ENCODE data around the gene POLD2. TPM values are rescaled to one million over a fixed set of nuclear protein-coding genes. Genes with fewer than 3 reads are reported as not detected.

POLD2 gene
- polyA plus RNA-seq, 1 donor from 2014 or later: 88.5 TPM

DNA sequence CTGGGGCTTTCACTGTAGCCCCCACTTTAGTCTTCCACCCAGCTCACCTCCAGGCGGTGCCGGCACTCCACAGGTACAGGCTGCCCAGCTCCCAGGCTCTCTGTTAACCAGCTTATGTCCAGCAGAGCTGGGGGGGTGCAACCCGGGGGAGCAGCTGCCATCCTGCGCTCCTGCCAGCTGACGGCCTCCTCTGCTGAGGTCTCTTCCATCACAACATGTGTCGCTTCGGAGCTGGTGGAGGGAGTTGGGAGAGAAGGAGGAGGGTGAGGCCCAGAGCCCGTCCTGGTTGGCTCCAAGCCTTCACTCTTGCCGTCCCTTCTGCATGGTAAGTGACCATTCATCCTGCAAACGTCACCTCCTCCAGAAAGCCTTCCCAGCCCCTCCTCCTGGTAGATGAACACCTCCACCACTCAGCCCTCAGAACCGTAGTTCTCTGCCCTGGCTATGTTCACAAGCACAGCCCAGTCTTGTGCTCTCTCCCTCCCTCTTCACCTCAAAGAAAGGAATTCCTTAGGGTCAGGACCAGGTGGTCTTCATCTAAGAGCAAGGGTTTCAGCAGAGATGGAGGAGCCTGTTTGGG, 42.6 kb downstream of the POLD2 start:
- Mint-ChIP-seq H3K36me3 (peaks cover 3% of the 10 kb centered on the region), H3K4me3 (peak overlapping the region; percentile 80 to 95 (median 91)), H3K9me3 (no peaks in the 10 kb centered on the region), H3K27ac (peak overlapping the region; percentile 85 to 97 (median 85)), H3K4me1 (peaks cover 5 to 20% (median 7%) of the 10 kb centered on the region in 3 donors), H3K27me3 (no peaks in the 10 kb centered on the region)

DNA sequence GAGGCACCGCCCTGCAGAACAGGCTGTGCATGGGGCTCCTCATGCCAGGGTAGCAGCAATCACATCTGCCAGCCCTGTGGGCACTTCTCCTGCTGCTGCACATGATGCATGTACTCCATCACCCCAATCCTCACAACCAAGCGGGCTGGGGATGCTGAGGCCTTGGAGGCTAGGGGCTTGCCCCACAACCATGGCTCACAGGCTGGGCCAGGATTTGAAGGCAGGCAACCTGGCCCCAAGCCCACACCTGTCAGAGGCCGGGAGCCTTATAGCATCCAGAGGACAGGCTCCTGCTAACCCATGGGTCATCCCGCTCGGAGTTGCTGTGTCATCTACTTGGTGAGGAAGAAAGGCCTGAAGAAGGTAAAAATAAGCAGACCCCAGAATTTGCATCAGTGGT, 43.2 kb downstream of the POLD2 start:
- peak overlapping the region in 2 of 4 donors; percentile 57 to 80 for H3K4me3 Mint-ChIP-seq
- peaks cover 3% of the 10 kb centered on the region for H3K36me3 Mint-ChIP-seq
- H3K27me3 Mint-ChIP-seq: no peaks in the 10 kb centered on the region
- H3K4me1 Mint-ChIP-seq: peaks cover 7 to 20% (median 8%) of the 10 kb centered on the region in 3 donors
- H3K9me3 Mint-ChIP-seq: no peaks in the 10 kb centered on the region
- H3K27ac Mint-ChIP-seq: peak overlapping the region in 1 of 3 donors; percentile 85

DNA sequence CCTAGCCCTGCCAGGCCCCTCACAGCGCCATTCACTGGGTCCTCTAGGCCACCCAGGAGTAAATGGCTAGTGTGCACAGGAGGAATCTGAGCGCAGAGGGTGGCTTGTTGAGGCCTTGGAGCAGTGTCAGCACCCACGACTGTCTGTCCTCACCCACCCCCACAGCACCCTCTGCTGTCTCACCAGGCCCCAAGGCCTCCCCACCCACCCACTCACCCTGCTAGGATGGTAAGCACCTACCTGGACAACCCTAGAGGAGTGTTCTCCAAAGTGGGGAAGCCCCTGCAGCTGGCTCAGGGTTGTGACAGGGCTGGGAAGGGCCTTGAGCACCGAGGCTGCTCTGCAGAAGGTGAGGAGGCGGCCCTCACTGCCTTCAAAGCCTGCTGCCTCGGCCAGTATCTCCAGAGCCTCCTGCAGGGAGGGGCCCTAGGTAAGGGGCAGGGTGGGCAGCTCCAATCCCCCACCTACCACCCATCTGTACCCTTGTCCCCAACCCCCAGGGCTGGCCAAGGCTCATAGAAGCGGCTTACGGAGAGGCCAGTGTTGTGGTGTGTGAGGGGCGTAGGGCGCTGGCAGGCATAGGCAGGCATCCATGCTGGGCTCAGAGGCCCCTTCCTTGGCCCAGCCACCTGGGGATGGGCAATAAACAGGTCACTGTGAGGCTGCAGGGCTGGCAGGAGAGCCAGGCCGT, 43.9 kb downstream of the POLD2 start:
- Mint-ChIP-seq H3K4me3 (peak overlapping the region in 1 of 4 donors; percentile 80), H3K9me3 (no peaks in the 10 kb centered on the region), H3K27me3 (no peaks in the 10 kb centered on the region), H3K27ac (peak overlapping the region in 2 of 3 donors; percentile 71 to 85), H3K36me3 (peaks cover 3% of the 10 kb centered on the region), H3K4me1 (peaks cover 7 to 20% (median 8%) of the 10 kb centered on the region in 3 donors)

DNA sequence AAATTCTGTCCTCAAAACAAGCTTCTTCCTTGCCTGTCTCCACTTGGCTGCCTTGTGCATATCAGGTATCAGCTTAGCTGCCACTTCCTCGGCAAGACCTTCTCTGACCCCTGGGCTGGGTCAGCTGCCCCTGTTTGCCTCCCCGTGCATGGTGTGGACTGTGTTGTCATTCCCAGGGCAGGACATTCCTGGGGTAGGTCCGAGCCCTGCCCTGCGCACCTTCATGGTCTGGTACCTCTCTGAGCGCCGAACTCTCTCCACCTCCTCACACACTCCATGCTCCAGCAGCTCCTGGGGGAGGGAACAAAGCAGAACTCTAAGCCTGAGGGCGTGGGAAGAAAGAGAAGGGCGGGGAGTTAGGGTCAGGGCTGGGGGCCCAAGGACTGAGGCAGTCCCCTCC, 44.8 kb downstream of the POLD2 start:
- peak overlapping the region in 3 of 4 donors; percentile 25 to 49 (median 37) for H3K4me3 Mint-ChIP-seq
- no peaks in the 10 kb centered on the region for H3K27me3 Mint-ChIP-seq
- peaks cover 3% of the 10 kb centered on the region for H3K36me3 Mint-ChIP-seq
- H3K27ac Mint-ChIP-seq: peak overlapping the region in 2 of 3 donors; percentile 85 to 90
- H3K9me3 Mint-ChIP-seq: no peaks in the 10 kb centered on the region
- peaks cover 12 to 25% (median 13%) of the 10 kb centered on the region in 3 donors for H3K4me1 Mint-ChIP-seq

DNA sequence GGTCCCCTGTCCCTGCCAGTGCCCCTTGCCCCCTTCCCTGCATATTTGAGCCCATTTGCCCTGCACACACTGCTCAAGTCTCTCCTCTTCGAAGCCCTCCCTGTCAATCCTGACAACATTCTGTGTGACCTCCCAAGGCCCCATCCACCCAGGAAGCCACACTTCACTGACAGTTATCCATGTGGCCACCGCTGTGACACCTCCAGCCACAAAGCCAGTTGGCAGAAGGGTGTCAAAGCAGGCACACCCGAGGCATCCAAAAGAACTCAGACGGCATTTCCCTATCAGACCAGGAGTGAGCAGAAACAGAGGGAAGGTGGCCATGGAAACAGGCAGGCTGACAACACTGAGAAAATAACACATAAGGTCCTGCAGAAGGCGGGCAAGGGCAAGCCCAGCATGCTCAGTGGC, 45.7 kb downstream of the POLD2 start:
- peaks cover 12 to 23% (median 15%) of the 10 kb centered on the region in 3 donors for H3K4me1 Mint-ChIP-seq
- H3K27ac Mint-ChIP-seq: peak overlapping the region; percentile 74 to 85 (median 85)
- peaks cover 5% of the 10 kb centered on the region for H3K36me3 Mint-ChIP-seq
- peak overlapping the region in 3 of 4 donors; percentile 35 to 63 (median 37) for H3K4me3 Mint-ChIP-seq
- no peaks in the 10 kb centered on the region for H3K9me3 Mint-ChIP-seq
- H3K27me3 Mint-ChIP-seq: no peaks in the 10 kb centered on the region

DNA sequence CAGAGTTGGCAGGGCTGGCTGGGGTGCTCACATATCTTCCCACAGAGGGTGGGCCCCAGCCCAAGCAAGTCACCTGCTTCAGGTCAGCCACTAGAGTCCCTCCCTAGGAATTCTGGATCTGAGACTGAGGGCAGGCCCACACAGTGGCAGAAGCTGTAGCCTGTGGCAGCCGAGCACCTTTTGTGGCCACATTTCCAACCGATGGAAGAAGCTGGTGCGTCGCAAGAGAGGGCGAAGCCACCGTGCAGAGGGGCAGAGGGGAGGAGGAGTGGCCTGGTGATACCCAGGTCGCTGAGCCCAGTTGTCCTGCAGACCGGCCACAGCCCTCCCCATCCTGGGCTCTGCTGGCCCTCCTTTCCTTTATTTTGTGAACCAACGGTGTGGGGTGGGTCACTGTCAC, 46.3 kb downstream of the POLD2 start:
- H3K4me3 Mint-ChIP-seq: peak overlapping the region in 1 of 4 donors; percentile 37
- no peaks in the 10 kb centered on the region for H3K27me3 Mint-ChIP-seq
- H3K4me1 Mint-ChIP-seq: peaks cover 16 to 29% (median 20%) of the 10 kb centered on the region in 3 donors
- H3K36me3 Mint-ChIP-seq: peaks cover 5% of the 10 kb centered on the region
- peak overlapping the region; percentile 74 to 85 (median 85) for H3K27ac Mint-ChIP-seq
- H3K9me3 Mint-ChIP-seq: no peaks in the 10 kb centered on the region

DNA sequence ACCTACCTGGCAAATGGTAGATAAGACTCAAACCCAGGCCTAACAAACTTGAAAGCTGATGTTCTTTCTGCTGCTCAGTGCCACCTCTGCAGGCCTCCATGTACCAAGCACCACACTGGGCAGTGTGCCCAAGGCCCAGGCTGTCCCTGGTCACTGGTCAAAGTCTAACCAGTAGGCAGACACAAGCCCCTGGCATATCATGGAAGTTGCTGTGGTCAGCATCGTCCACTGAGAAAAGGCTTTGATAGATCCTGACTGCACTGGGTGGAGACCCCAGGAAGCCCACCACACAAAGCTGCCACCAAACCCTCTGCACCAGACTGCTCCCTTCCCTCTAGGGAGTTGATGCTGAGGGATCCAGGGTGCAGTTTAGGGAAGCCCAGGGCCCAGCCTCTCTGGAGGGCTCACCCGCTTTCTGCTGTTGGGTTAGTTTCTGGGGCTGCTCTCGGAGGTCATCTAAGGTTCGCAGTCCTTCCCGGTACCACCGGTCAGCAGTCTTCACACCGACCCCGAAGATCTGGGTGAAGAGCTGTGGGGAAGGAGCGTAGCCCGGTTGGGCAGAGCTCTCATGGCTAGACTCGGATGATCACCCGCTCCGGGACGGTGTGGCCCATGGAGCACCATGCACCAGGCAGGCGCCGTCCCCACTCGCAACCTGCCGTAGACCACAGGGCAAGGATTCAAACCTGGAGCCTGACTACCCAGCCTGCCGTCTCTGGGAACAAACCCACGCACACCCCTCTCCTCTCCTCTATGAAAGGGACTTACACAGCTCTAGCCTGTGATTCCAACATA, 47.0 kb downstream of the POLD2 start:
- no peaks in the 10 kb centered on the region for H3K9me3 Mint-ChIP-seq
- H3K36me3 Mint-ChIP-seq: peaks cover 6% of the 10 kb centered on the region
- H3K4me1 Mint-ChIP-seq: peaks cover 17 to 34% (median 22%) of the 10 kb centered on the region in 3 donors
- peak overlapping the region; percentile 85 to 97 (median 96) for H3K27ac Mint-ChIP-seq
- no peaks in the 10 kb centered on the region for H3K27me3 Mint-ChIP-seq
- H3K4me3 Mint-ChIP-seq: peak overlapping the region in 2 of 4 donors; percentile 37 to 45

DNA sequence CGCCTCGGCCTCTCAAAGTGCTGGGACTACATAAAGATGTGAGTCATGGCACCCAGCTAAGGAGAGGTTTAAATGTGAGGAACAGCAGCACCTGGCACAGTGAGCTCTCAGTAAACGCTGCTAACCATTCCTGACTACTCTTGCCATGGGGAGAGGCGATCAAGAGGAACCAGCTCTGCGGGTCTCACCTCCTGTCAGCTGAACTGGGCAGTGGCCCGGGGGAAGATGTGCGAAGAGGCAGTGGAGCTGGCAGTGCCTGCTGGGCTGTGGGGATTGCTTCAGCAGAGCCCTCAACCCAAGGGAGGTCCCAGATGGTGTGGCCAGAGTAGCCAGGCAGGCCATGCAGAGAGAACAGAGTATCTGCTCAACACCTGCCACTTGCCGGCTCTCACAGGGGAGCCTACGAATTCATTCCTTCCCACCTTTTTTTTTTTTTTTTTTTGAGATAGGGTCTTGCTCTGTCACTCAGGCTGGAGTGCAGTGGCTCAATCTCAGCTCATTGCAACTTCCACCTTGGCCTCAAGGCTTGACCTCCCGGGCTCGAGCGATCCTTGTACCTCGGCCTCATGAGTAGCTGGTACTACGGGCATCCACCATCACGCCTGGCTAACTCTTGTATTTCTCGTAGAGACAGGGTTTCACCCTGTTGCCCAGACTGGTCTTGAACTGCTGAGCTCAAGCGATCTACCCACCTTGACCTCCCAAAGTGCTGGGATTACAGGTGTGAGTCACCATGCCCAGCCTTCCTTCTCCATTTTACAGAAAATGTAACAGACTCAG, 47.9 kb downstream of the POLD2 start:
- H3K4me3 Mint-ChIP-seq: peak overlapping the region in 1 of 4 donors; percentile 37
- H3K27me3 Mint-ChIP-seq: no peaks in the 10 kb centered on the region
- H3K4me1 Mint-ChIP-seq: peaks cover 20 to 31% (median 21%) of the 10 kb centered on the region in 3 donors
- H3K9me3 Mint-ChIP-seq: no peaks in the 10 kb centered on the region
- peak overlapping the region; percentile 85 to 97 (median 96) for H3K27ac Mint-ChIP-seq
- peaks cover 9% of the 10 kb centered on the region for H3K36me3 Mint-ChIP-seq

DNA sequence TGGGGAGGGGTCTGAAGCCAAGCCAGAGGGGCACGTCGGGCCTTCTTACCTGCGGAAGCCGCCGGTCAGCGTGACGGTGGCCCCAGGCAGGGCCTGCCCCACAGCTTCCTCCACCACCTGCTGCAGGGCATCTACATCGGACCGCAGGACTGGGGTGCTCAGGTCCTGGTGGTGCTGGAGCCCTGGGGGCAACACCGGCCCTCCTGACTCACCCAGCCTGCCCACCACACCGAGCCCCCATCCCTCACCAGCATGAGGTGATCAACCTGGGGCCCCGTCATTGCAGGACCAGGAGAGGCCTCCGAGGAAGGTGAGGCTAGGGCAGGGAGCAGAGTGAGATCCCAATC, 49.0 kb downstream of the POLD2 start:
- peaks cover 26 to 37% (median 28%) of the 10 kb centered on the region in 3 donors for H3K4me1 Mint-ChIP-seq
- H3K36me3 Mint-ChIP-seq: peaks cover 9% of the 10 kb centered on the region
- H3K9me3 Mint-ChIP-seq: no peaks in the 10 kb centered on the region
- H3K4me3 Mint-ChIP-seq: peak overlapping the region; percentile 37 to 75 (median 54)
- H3K27ac Mint-ChIP-seq: peak overlapping the region; percentile 85 to 97 (median 96)
- no peaks in the 10 kb centered on the region for H3K27me3 Mint-ChIP-seq

DNA sequence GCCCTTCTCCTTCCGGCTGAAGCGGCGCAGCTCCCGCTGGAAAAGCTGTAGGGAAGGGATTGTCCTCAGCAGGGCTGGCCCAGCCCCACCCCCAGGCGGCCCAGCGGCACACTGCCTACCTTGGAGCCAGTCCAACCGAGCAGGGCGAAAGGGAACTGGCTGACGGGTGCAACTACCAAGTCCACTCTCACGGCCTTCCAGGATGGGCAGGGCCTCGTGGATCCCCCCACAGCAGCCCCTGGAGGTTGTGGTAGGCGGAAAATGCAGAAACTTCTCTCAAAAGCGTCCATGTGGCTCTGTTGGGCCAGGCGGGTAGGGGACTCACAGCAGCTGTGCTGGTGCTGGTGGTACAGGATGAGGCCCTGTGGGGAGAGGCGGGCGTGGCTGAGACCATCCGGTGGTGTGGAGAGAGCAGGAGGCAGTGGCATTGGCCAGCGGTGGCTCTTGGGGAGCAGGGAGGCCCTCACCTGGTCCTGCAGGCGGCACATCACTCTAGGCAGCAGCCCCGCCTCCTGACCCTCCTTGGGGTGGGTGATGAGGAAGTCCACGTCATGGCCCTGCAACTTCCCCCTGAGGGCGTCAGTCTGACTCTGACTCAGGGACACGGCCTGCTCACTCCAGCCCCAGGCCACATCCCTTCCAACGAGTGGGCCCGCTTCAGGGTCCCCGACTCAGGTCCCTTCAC, 49.5 kb downstream of the POLD2 start:
- H3K36me3 Mint-ChIP-seq: peaks cover 9% of the 10 kb centered on the region
- H3K4me1 Mint-ChIP-seq: peaks cover 30 to 33% (median 31%) of the 10 kb centered on the region in 3 donors
- H3K4me3 Mint-ChIP-seq: peak overlapping the region; percentile 37 to 75 (median 62)
- H3K27me3 Mint-ChIP-seq: no peaks in the 10 kb centered on the region
- H3K9me3 Mint-ChIP-seq: no peaks in the 10 kb centered on the region
- H3K27ac Mint-ChIP-seq: peak overlapping the region; percentile 85 to 97 (median 96)

DNA sequence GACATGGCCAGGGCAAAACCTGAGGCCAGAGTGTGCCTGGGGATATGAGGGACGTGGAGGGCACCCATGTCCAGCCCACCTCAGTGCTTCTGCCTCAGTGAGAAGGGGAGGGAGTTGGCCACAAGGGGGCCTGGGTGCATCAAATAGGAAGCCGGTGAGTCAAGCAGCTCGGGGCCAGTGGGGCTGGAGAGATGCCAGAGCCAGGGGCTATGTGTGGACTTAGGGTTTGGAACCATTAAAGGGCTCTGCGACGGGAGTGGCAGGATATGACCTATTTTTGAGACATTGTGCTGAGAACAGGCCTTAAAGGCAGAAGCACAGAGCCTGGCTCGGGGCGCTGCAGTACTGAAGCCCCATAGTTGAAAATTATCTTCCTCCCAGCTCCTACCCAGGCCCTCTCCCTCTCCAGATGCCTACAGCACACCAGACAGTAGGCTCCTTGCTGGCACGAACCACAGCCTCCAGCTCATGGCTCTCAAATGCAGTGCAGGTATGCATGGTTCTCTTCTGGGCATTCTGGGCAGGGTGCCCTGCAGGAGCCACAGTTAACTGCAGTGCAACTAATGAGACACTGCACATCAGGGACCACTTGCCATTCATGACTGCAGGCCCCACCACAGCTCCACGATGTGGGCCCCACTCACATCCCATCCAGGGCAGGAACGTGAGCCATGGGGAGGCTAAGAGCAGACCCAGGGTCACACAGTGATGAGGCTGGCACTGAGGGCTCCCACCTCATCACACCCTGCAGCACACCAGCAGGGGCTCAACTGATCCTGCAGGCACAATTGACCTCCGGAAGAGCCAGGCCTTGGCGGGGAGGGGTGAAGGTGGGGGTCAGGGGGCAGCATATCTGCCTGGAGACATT, 50.8 kb downstream of the POLD2 start:
- H3K36me3 Mint-ChIP-seq: peaks cover 6% of the 10 kb centered on the region
- no peaks in the 10 kb centered on the region for H3K27me3 Mint-ChIP-seq
- H3K4me3 Mint-ChIP-seq: peak overlapping the region in 3 of 4 donors; percentile 2 to 63 (median 42)
- peak overlapping the region; percentile 85 to 96 (median 86) for H3K27ac Mint-ChIP-seq
- peaks cover 31 to 39% (median 33%) of the 10 kb centered on the region in 3 donors for H3K4me1 Mint-ChIP-seq
- H3K9me3 Mint-ChIP-seq: no peaks in the 10 kb centered on the region

DNA sequence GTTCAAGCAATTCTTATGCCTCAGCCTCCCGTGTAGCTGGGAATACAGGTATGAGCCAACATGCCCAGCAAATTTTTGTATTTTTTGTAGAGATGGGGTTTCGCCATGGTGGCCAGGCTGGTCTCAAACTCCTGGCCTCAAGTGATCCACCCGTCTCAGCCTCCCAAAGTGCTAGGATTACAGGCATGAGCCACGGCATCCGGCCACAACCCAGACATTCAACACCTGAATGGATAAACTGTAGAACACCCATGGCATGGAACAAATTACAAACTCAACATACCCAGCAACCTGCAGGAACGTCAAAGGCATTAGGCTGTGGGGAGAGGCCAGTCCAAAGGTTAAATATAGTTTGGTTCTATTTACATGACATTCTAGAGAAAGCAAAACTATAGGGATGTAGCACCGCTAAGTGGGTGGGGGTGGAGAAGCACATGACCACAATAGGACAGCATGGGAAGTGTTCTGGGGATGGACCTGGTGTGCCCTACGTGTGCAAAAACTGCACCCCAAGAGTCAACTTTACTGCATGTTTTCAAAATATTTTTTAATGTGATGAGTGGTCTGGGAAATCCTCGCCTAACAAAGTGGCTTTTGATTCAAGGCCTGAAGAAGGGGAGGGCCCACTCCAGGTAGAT, 51.5 kb downstream of the POLD2 start:
- Mint-ChIP-seq H3K9me3 (no peaks in the 10 kb centered on the region), H3K4me3 (peak overlapping the region in 2 of 4 donors; percentile 21 to 42), H3K4me1 (peaks cover 34 to 44% (median 37%) of the 10 kb centered on the region in 3 donors), H3K27ac (peak overlapping the region; percentile 85 to 96 (median 86)), H3K27me3 (no peaks in the 10 kb centered on the region), H3K36me3 (peaks cover 6% of the 10 kb centered on the region)

DNA sequence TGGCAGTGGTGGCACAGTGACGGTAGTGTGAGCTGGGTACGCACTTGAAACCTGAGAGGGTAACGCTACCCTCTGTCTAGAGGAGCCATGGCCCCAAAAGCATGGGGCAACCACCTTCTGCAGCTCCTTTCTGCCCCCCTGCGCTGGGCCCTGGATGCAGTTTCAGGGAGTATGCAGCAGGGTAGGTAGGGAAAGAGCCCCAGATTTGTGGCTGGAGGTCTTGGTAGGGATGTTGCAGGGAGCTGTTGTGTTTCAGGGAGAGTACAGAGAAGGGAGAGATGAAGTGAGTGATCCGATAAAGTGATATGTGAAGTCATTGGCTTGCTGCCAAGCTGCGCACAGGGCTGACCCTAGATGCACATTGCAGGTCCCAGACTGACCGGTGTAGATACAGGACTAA, 55.3 kb downstream of the POLD2 start:
- H3K9me3 Mint-ChIP-seq: no peaks in the 10 kb centered on the region
- no peak overlapping the region for H3K4me3 Mint-ChIP-seq
- H3K4me1 Mint-ChIP-seq: peaks cover 31 to 51% (median 48%) of the 10 kb centered on the region in 3 donors
- no peaks in the 10 kb centered on the region for H3K27me3 Mint-ChIP-seq
- peaks cover 6% of the 10 kb centered on the region for H3K36me3 Mint-ChIP-seq
- peak overlapping the region in 2 of 3 donors; percentile 27 to 79 for H3K27ac Mint-ChIP-seq
